NAMALWA (cell line): ENCODE measurements around the gene SYTL3.
"Not testable (repeated sequence)": the region's sequence is repeated elsewhere in the genome, so short reads cannot be mapped to it uniquely, and the experiment has no call there.

Experiments used
- DNase-seq: peaks from one replicate; pipeline ENCODE4 v3.0.0-alpha.2; 2015; ENCODE audit warnings: low spot score

The SYTL3 gene

GRCh38 chr6:158665332-158665731, 15.5 kb downstream of the SYTL3 start:
- no peak for DNase-seq

GRCh38 chr6:158666628-158667359, 16.9 kb downstream of the SYTL3 start:
- no peak for DNase-seq

GRCh38 chr6:158667360-158667981, 17.6 kb downstream of the SYTL3 start:
- no peak for DNase-seq

GRCh38 chr6:158668707-158669103, 18.9 kb downstream of the SYTL3 start:
- no peak for DNase-seq

GRCh38 chr6:158669145-158670035, 19.5 kb downstream of the SYTL3 start:
- DNase-seq = no peak

- not testable (repeated sequence) for DNase-seq
These were observed 22.3 kb downstream of the SYTL3 start for GRCh38 chr6:158672119-158672518.

- no peak for DNase-seq
These were observed 22.9 kb downstream of the SYTL3 start for GRCh38 chr6:158672726-158673125.

GRCh38 chr6:158674342-158675131, 24.7 kb downstream of the SYTL3 start:
- no peak for DNase-seq

GRCh38 chr6:158677094-158677493, 27.2 kb downstream of the SYTL3 start:
- DNase-seq = not testable (repeated sequence)

- no peak for DNase-seq
These were observed 28.2 kb downstream of the SYTL3 start for GRCh38 chr6:158677906-158678578.

GRCh38 chr6:158680015-158680414, 30.2 kb downstream of the SYTL3 start:
- DNase-seq = no peak

- no peak for DNase-seq
These were observed 30.6 kb downstream of the SYTL3 start for GRCh38 chr6:158680481-158680880.

- DNase-seq = no peak
These were observed 34.5 kb downstream of the SYTL3 start for GRCh38 chr6:158684311-158684710.

GRCh38 chr6:158684745-158685324, 35.0 kb downstream of the SYTL3 start:
- DNase-seq = no peak

GRCh38 chr6:158686311-158686710, 36.5 kb downstream of the SYTL3 start:
- no peak for DNase-seq

GRCh38 chr6:158686791-158687381, 37.0 kb downstream of the SYTL3 start:
- DNase-seq = no peak

GRCh38 chr6:158687506-158687905, 37.7 kb downstream of the SYTL3 start:
- DNase-seq = no peak

GRCh38 chr6:158688860-158689259, 39.0 kb downstream of the SYTL3 start:
- DNase-seq = no peak

GRCh38 chr6:158694913-158695312, 45.1 kb downstream of the SYTL3 start:
- DNase-seq = no peak

- DNase-seq = no peak
These were observed 48.0 kb downstream of the SYTL3 start for GRCh38 chr6:158697811-158698210.

- no peak for DNase-seq
These were observed 49.1 kb downstream of the SYTL3 start for GRCh38 chr6:158698931-158699330.
